ENCODE data around the gene POLG2. TPM values are rescaled to one million over a fixed set of nuclear protein-coding genes. Genes with fewer than 3 reads are reported as not detected.

Gene POLG2
- polyA plus RNA-seq, 1 donor from 2014 or later, result 16.9 TPM

GRCh38 chr17:64488301-64488700 is 8.6 kb downstream of the POLG2 start:
- TF ChIP-seq EP300 (conservative IDR thresholded peaks at IDR 0.05; ENCODE audit: poor library complexity, severe bottlenecking), result no peak
- TF ChIP-seq SMC3 (conservative IDR thresholded peaks at IDR 0.05; ENCODE audit: poor library complexity), result no peak
- TF ChIP-seq EZH2 (IDR thresholded peaks at IDR 0.05; ENCODE audit: borderline replicate concordance, insufficient read depth, low read length, poor library complexity, severe bottlenecking), result no peak
- TF ChIP-seq POLR2AphosphoS5 (IDR thresholded peaks at IDR 0.05), result no peak
- TF ChIP-seq, protein P1, sequence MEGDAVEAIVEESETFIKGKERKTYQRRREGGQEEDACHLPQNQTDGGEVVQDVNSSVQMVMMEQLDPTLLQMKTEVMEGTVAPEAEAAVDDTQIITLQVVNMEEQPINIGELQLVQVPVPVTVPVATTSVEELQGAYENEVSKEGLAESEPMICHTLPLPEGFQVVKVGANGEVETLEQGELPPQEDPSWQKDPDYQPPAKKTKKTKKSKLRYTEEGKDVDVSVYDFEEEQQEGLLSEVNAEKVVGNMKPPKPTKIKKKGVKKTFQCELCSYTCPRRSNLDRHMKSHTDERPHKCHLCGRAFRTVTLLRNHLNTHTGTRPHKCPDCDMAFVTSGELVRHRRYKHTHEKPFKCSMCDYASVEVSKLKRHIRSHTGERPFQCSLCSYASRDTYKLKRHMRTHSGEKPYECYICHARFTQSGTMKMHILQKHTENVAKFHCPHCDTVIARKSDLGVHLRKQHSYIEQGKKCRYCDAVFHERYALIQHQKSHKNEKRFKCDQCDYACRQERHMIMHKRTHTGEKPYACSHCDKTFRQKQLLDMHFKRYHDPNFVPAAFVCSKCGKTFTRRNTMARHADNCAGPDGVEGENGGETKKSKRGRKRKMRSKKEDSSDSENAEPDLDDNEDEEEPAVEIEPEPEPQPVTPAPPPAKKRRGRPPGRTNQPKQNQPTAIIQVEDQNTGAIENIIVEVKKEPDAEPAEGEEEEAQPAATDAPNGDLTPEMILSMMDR (IDR thresholded peaks at IDR 0.05; ENCODE audit: poor library complexity, severe bottlenecking), result no peak
- TF ChIP-seq RAD21 (conservative IDR thresholded peaks at IDR 0.05), result no peak
- Histone ChIP-seq H3K9me2 (ENCODE audit: insufficient read depth, low read length) (no peaks in the 10 kb centered on the region), H4K20me1 (ENCODE audit: insufficient read depth) (no peaks in the 10 kb centered on the region), H3F3A (ENCODE audit: insufficient read depth, low read length, poor library complexity, severe bottlenecking) (no peaks in the 10 kb centered on the region), H2AFZ (ENCODE audit: low read depth, low read length) (no peak overlapping the region), H3K4me3 (ENCODE audit: low read length) (no peak overlapping the region), H3K9ac (ENCODE audit: low read length) (no peak overlapping the region), H3K9me3 (ENCODE audit: low read length) (no peaks in the 10 kb centered on the region), H3K36me3 (ENCODE audit: insufficient read depth, low read length) (no peaks in the 10 kb centered on the region), H3K27me3 (ENCODE audit: insufficient read depth, low read depth, low read length) (no peaks in the 10 kb centered on the region), H3K4me2 (ENCODE audit: low read length) (no peak overlapping the region), H3K79me2 (replicated peaks; ENCODE audit: insufficient read depth, low read length) (peaks cover 3% of the 10 kb centered on the region), H3K27ac (ENCODE audit: low read length) (no peak overlapping the region)

DNA sequence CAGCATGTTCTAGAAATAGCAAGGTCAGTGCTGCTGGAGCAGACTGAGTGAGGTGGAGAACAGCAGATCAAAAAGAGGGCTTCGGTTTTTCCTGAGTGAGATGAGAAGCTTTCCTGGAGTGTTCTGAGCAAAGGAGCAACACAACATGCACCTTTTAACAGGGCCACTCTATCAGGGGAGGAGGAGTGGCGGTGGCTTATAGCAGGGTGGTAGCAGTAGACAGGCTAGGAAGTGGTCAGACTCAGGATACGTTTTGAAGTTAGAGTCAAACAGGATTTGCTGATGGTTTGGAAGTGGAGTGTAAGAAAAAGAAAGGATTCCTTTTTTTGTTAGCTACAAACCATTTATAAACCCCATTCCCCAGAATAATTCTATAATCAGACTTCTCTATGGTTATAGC is 12.5 kb downstream of the POLG2 start:
- Histone ChIP-seq H3K4me2 (ENCODE audit: low read length) (no peak overlapping the region), H3K9me2 (ENCODE audit: insufficient read depth, low read length) (no peaks in the 10 kb centered on the region), H3K36me3 (ENCODE audit: insufficient read depth, low read length) (no peaks in the 10 kb centered on the region), H3K27ac (ENCODE audit: low read length) (no peak overlapping the region), H3K79me2 (replicated peaks; ENCODE audit: insufficient read depth, low read length) (no peaks in the 10 kb centered on the region), H3K27me3 (ENCODE audit: insufficient read depth, low read depth, low read length) (no peaks in the 10 kb centered on the region), H3K9me3 (ENCODE audit: low read length) (no peaks in the 10 kb centered on the region), H3K9ac (ENCODE audit: low read length) (no peak overlapping the region), H2AFZ (ENCODE audit: low read depth, low read length) (no peak overlapping the region), H3F3A (ENCODE audit: insufficient read depth, low read length, poor library complexity, severe bottlenecking) (no peaks in the 10 kb centered on the region), H3K4me3 (ENCODE audit: low read length) (no peak overlapping the region), H4K20me1 (ENCODE audit: insufficient read depth) (no peaks in the 10 kb centered on the region)
- no peak for TF ChIP-seq SMC3 (conservative IDR thresholded peaks at IDR 0.05; ENCODE audit: poor library complexity)
- no peak for TF ChIP-seq POLR2AphosphoS5 (IDR thresholded peaks at IDR 0.05)
- TF ChIP-seq RAD21 (conservative IDR thresholded peaks at IDR 0.05), result no peak
- no peak for TF ChIP-seq MXI1 (conservative IDR thresholded peaks at IDR 0.05; ENCODE audit: poor library complexity, severe bottlenecking)
- TF ChIP-seq EZH2 (IDR thresholded peaks at IDR 0.05; ENCODE audit: borderline replicate concordance, insufficient read depth, low read length, poor library complexity, severe bottlenecking), result no peak
- TF ChIP-seq REST (IDR thresholded peaks at IDR 0.05; ENCODE audit: borderline replicate concordance), result no peak
- TF ChIP-seq, protein P1 (IDR thresholded peaks at IDR 0.05; ENCODE audit: poor library complexity, severe bottlenecking), result no peak
- TF ChIP-seq TAF1 (IDR thresholded peaks at IDR 0.05; ENCODE audit: low read depth), result no peak
- no peak for TF ChIP-seq EP300 (conservative IDR thresholded peaks at IDR 0.05; ENCODE audit: poor library complexity, severe bottlenecking)
